Right atrium auricular region (tissue), 2 donors: Measurements from ENCODE around the gene LPP. TPM values are rescaled to one million over a fixed set of nuclear protein-coding genes. Genes with fewer than 3 reads are reported as not detected.

Experiments
- DNase-seq: peaks from one replicate; pipeline ENCODE4 v3.0.0-alpha.2; 2019; ENCODE audit warnings: low spot score
- H3K27ac ChIP-seq, 2 donors: fragments of 200-600 bp; sonication (generic); 1 replicate in 1 of 2; 2 replicates in 1 of 2; pipeline ENCODE4 v1.5.1; 2016 to 2019
- H3K27me3 ChIP-seq, 2 donors: fragments of 200-600 bp; sonication (generic); one replicate each; pipeline versions ENCODE4 v1.5.1 to v1.6.0; 2017 to 2019
- H3K36me3 ChIP-seq: fragments of 200-600 bp; sonication (generic); one replicate; pipeline ENCODE4 v1.5.1; 2016
- H3K4me1 ChIP-seq, 2 donors: fragments of 200-600 bp; sonication (generic); one replicate each; pipeline versions ENCODE4 v1.5.1 to v1.6.0; 2017 to 2019
- H3K4me3 ChIP-seq, 2 donors: fragments of 200-600 bp; sonication (generic); 1 replicate in 1 of 2; 2 replicates in 1 of 2; pipeline ENCODE4 v1.5.1; 2017 to 2019; ENCODE audit warnings: mild to moderate bottlenecking in 1 of 2, moderate library complexity in 1 of 2
- H3K9me3 ChIP-seq, 2 donors: fragments of 200-600 bp; sonication (generic); one replicate each; pipeline ENCODE4 v1.5.1; 2019
- total RNA-seq, 2 donors: library from RNA; depleted of rRNA; stranded (reverse); fragments of >200 nt; gene quantifications; one replicate each; pipeline ENCODE4 v1.1.0, GENCODE V29; 2016
- TF ChIP-seq, protein P1 (sequence below), 2 donors: fragments of 200-600 bp; sonication (generic); IDR thresholded peaks; one replicate each; pipeline ENCODE4 v1.5.1; 2019; ENCODE audit warnings: antibody characterized with exemption in 2 of 2

Gene LPP
- total RNA-seq, 2 donors from 2014 or later = 117 to 186 TPM

DNA sequence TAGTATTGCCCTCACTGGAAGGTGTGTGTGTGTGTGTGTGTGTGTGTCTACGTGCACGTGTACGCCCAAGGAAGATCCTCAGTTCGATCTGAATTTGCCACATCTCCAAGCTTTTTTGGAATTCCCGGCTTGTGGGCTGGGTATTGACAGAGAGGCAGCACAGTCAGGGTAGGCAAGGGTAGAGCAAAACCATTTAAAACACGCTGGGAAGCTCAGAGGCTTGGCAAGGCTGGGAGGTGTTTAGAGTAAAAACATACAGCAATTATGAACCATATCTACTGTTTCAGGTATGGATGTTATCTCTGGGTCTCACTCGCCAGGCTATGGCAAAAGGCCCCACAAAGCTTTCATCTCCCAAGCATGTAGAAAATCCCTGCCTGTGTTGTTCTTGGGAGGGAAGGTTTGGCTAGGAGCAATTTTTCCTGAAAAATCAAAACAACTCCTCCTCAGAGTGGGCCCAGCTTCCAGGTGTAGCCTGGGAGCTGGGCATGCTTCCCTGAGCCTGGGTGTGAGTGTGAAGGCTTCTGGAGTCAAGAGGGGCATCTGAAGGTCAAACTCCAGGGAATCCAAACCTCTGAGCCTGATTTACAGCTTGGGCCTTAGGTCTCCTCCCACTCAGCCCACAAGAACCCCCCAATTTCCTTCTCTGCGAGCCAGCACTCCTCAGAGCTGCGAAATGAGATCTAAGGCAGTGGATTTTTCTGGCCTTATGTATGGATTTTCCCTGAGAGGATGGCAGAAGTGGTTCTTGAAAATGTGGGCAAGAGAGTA is 773.0 kb downstream of the LPP start:
- no peaks in the 10 kb centered on the region for H3K4me1 ChIP-seq
- H3K4me3 ChIP-seq = no peak overlapping the region
- DNase-seq = no peak
- TF ChIP-seq, protein P1, sequence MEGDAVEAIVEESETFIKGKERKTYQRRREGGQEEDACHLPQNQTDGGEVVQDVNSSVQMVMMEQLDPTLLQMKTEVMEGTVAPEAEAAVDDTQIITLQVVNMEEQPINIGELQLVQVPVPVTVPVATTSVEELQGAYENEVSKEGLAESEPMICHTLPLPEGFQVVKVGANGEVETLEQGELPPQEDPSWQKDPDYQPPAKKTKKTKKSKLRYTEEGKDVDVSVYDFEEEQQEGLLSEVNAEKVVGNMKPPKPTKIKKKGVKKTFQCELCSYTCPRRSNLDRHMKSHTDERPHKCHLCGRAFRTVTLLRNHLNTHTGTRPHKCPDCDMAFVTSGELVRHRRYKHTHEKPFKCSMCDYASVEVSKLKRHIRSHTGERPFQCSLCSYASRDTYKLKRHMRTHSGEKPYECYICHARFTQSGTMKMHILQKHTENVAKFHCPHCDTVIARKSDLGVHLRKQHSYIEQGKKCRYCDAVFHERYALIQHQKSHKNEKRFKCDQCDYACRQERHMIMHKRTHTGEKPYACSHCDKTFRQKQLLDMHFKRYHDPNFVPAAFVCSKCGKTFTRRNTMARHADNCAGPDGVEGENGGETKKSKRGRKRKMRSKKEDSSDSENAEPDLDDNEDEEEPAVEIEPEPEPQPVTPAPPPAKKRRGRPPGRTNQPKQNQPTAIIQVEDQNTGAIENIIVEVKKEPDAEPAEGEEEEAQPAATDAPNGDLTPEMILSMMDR (IDR thresholded peaks at IDR 0.05) = no peak
- no peaks in the 10 kb centered on the region for H3K27me3 ChIP-seq
- no peaks in the 10 kb centered on the region for H3K36me3 ChIP-seq
- H3K27ac ChIP-seq = no peak overlapping the region
- no peaks in the 10 kb centered on the region for H3K9me3 ChIP-seq

DNA sequence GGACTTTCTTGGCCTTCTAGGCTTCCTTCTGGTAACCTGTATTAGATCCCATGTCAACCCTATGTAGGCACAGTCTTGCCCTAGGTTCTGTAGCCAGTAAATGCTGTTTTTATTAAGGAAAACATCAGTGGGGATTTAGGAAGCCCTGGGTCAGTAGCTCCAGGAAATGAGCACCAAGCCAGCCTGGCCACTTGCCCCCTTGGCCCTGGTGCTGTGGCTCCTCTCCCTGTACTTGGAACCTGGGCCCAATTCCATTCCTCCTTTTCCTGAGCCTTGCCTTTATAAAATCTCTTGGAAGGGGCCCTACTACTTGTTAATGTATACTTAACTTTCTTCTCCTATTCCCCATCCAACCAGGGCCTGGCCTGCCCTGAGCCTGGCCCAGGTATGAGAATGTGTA is 774.0 kb downstream of the LPP start:
- DNase-seq = no peak
- Histone ChIP-seq H3K4me1 (no peaks in the 10 kb centered on the region), H3K9me3 (no peaks in the 10 kb centered on the region), H3K27me3 (no peaks in the 10 kb centered on the region), H3K4me3 (no peak overlapping the region), H3K27ac (no peak overlapping the region), H3K36me3 (no peaks in the 10 kb centered on the region)
- TF ChIP-seq, protein P1 (IDR thresholded peaks at IDR 0.05) = no peak

DNA sequence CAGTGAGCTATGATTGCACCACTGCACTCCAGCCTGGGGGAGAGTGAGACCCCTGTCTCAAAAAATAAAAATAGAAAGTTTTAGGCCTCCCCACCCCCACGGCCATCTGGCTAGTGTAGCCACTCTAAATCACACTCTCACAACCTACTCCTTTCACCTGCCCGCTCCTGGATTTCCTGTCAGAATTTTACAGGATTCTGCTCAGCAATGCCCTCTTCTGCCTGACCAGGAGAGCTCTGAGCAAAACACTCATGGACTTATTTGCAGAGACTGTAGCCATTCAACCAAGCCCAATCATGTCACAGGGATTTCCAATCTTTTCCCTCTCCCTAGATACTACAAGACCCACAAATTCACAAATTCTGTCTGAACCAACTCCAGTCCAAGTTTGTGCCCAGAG is 775.2 kb downstream of the LPP start:
- TF ChIP-seq, protein P1 (IDR thresholded peaks at IDR 0.05) = peak in 1 of 2 donors; percentile 40
- H3K36me3 ChIP-seq = no peaks in the 10 kb centered on the region

DNA sequence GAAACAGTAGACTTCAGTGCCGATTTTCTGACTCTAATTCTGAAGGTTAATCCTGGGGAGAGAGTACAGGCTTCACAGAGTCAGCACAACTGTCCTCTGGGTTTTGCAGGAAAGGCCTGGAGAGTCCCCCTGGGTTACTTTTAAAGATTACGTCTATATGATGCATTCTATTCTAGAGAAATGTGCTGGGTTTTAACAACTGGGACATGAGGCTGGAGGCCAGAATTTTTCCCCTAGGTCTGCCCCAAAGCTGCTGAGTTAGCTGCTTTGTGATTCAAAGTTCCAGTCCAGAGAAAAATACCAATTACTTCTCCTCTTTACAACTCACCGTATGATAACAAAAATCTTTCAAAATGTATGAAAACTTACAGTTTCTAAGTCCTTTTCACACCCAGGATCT is 777.1 kb downstream of the LPP start:
- H3K27ac ChIP-seq = no peak overlapping the region
- no peaks in the 10 kb centered on the region for H3K27me3 ChIP-seq
- TF ChIP-seq, protein P1 (IDR thresholded peaks at IDR 0.05) = no peak
- no peaks in the 10 kb centered on the region for H3K4me1 ChIP-seq
- H3K4me3 ChIP-seq = no peak overlapping the region
- H3K36me3 ChIP-seq = no peaks in the 10 kb centered on the region
- DNase-seq = no peak
- no peaks in the 10 kb centered on the region for H3K9me3 ChIP-seq

More for the DNA sequence above, 775.2 kb downstream of the LPP start:
- no peak for DNase-seq
- Histone ChIP-seq H3K27ac (no peak overlapping the region), H3K27me3 (no peaks in the 10 kb centered on the region), H3K4me1 (no peaks in the 10 kb centered on the region), H3K4me3 (no peak overlapping the region), H3K9me3 (no peaks in the 10 kb centered on the region)

DNA sequence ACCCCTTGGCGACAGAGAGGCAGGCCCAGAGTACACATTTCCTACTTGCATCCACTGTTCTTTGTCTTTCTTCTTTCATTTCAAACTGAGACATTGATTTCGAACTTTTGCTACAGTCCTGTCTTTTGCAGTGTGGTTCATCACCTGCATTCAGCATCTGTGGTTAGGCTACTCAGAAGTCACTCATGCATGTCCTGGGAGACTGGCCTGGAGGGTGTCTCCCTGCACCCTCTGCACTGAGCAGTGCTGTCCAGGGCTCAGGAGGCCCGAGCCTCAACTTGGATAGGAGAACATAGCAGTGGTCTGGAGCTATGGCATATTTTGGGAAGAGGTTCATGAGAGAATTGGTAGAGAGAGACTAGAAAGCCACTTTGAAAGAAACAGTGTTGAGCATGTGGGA is 777.6 kb downstream of the LPP start:
- DNase-seq = no peak
- no peaks in the 10 kb centered on the region for H3K4me1 ChIP-seq
- no peak overlapping the region for H3K4me3 ChIP-seq
- H3K36me3 ChIP-seq = no peaks in the 10 kb centered on the region
- TF ChIP-seq, protein P1 (IDR thresholded peaks at IDR 0.05) = no peak
- H3K27me3 ChIP-seq = no peaks in the 10 kb centered on the region
- H3K9me3 ChIP-seq = no peaks in the 10 kb centered on the region
- H3K27ac ChIP-seq = no peak overlapping the region

DNA sequence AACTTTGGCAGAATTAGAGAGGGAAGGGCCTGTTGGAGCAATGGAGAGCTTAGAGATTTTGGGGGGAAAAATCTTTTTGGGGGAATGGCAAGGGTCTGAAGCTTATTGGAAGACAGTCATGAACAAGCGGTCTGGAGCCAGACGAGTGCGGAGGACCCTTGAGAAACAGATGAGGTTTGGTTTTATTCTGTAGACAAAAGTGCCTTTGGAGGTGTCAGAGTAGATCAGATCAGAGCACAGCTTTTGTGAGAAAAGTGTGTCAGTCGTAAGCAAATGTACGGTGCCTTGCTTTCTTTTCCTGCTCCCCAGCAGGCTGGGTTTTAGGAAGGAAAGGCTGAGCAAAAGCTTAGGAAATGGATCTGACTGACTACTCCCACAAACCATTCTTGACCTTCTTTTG is 781.0 kb downstream of the LPP start:
- no peak overlapping the region for H3K27ac ChIP-seq
- DNase-seq = no peak
- TF ChIP-seq, protein P1 (IDR thresholded peaks at IDR 0.05) = no peak
- peaks cover 0 to under 1% of the 10 kb centered on the region in 2 donors for H3K4me1 ChIP-seq
- no peaks in the 10 kb centered on the region for H3K9me3 ChIP-seq
- no peaks in the 10 kb centered on the region for H3K27me3 ChIP-seq
- H3K36me3 ChIP-seq = no peaks in the 10 kb centered on the region
- no peak overlapping the region for H3K4me3 ChIP-seq
